WTC11 (cell line): ENCODE results near the gene NTN5. TPM values are rescaled to one million over a fixed set of nuclear protein-coding genes. Genes with fewer than 3 reads are reported as not detected.

Experiments
- ATAC-seq: fragments of 200-7000 bp; cut with Tn5 transposase; 2 replicates; pipeline ENCODE4 v1.10.0; 2021; ENCODE audit warnings: mild to moderate bottlenecking, moderate library complexity
- CTCF ChIA-PET: fragments of 300-600 bp; sonication (Branson Sonifier 250); formaldehyde crosslinking; loops from one replicate; lab custom pipeline; 2021; ENCODE audit warnings: antibody characterized with exemption; lab: Charles Lee
- POLR2A ChIA-PET: fragments of 350-600 bp; sonication (Branson Sonifier 250); formaldehyde crosslinking; loops from one replicate; lab custom pipeline; 2021; ENCODE audit warnings: antibody characterized with exemption; lab: Charles Lee
- DNase-seq: peaks from one replicate; pipeline ENCODE4 v3.0.0; 2021; ENCODE audit warnings: low spot score
- H3K27ac Mint-ChIP-seq: 2 replicates; pipeline ENCODE4 v1.8.0; 2021; ENCODE audit warnings: mixed read lengths
- H3K27me3 Mint-ChIP-seq: 2 replicates; pipeline ENCODE4 v1.8.0; 2021; ENCODE audit warnings: low read depth, mild to moderate bottlenecking, moderate library complexity, mixed read lengths
- H3K36me3 Mint-ChIP-seq: 2 replicates; pipeline ENCODE4 v1.8.0; 2021; ENCODE audit warnings: mixed read lengths
- H3K4me1 Mint-ChIP-seq: 2 replicates; pipeline ENCODE4 v1.8.0; 2022; ENCODE audit warnings: mixed read lengths
- H3K4me3 Mint-ChIP-seq: 2 replicates; pipeline ENCODE4 v1.8.0; 2021; ENCODE audit warnings: mild to moderate bottlenecking, moderate library complexity, mixed read lengths
- H3K9me3 Mint-ChIP-seq: 2 replicates; pipeline ENCODE4 v1.8.0; 2021; ENCODE audit warnings: mixed read lengths
- ATF3 ChIP-seq: sonication (generic); formaldehyde crosslinking; conservative IDR thresholded peaks from 2 replicates; pipeline ENCODE4 v1.8.1; 2022; ENCODE audit warnings: mild to moderate bottlenecking, missing genetic modification reagents
- CREB1 ChIP-seq: sonication (generic); formaldehyde crosslinking; IDR thresholded peaks from 2 replicates; pipeline ENCODE4 v1.8.0; 2023; ENCODE audit warnings: mild to moderate bottlenecking, missing genetic modification reagents
- ETV6 ChIP-seq: sonication (generic); formaldehyde crosslinking; IDR thresholded peaks from 2 replicates; pipeline ENCODE4 v1.8.1; 2022; ENCODE audit warnings: mild to moderate bottlenecking, missing genetic modification reagents
- FOXP4 ChIP-seq: sonication (generic); formaldehyde crosslinking; IDR thresholded peaks from 2 replicates; pipeline ENCODE4 v1.8.0; 2022; ENCODE audit warnings: mild to moderate bottlenecking, missing genetic modification reagents
- GTF2I ChIP-seq: fragments of 250-450 bp; sonication (Bioruptor Pico); conservative IDR thresholded peaks from 2 replicates; pipeline ENCODE4 v1.4.0; 2021; ENCODE audit warnings: mild to moderate bottlenecking
- HMGA2 ChIP-seq: fragments of 250-450 bp; sonication (Bioruptor Pico); IDR thresholded peaks from 2 replicates; pipeline ENCODE4 v1.4.0; 2021; ENCODE audit warnings: mild to moderate bottlenecking, moderate library complexity
- MYBL2 ChIP-seq: sonication (generic); formaldehyde crosslinking; IDR thresholded peaks from 2 replicates; pipeline ENCODE4 v1.8.1; 2023; ENCODE audit warnings: mild to moderate bottlenecking, moderate library complexity, missing genetic modification reagents
- NR2C2 ChIP-seq: sonication (generic); formaldehyde crosslinking; IDR thresholded peaks from 2 replicates; pipeline ENCODE4 v1.8.0; 2022; ENCODE audit warnings: mild to moderate bottlenecking, missing genetic modification reagents
- PRRX2 ChIP-seq: fragments of 250-450 bp; sonication (Bioruptor Pico); IDR thresholded peaks from 2 replicates; pipeline ENCODE4 v1.8.0; 2021; ENCODE audit warnings: mild to moderate bottlenecking
- RELA ChIP-seq: sonication (generic); formaldehyde crosslinking; IDR thresholded peaks from 2 replicates; pipeline ENCODE4 v1.8.1; 2022; ENCODE audit warnings: missing genetic modification reagents, mild to moderate bottlenecking, borderline replicate concordance
- ZNF281 ChIP-seq: sonication (generic); formaldehyde crosslinking; IDR thresholded peaks from 2 replicates; pipeline ENCODE4 v1.8.0; 2023; ENCODE audit warnings: mild to moderate bottlenecking, missing genetic modification reagents
- total RNA-seq: library from RNA; stranded (reverse); gene quantifications from 3 replicates; pipeline ENCODE4 v1.2.3, GENCODE V29; 2021
- TF ChIP-seq, protein P1 (sequence below): sonication (generic); formaldehyde crosslinking; IDR thresholded peaks from 2 replicates; pipeline ENCODE4 v1.8.1; 2022; ENCODE audit warnings: low read depth, mild to moderate bottlenecking, moderate library complexity, missing genetic modification reagents, borderline replicate concordance
- TF ChIP-seq, protein P2 (sequence below): sonication (generic); formaldehyde crosslinking; IDR thresholded peaks from 2 replicates; pipeline ENCODE4 v1.8.1; 2022; ENCODE audit warnings: mild to moderate bottlenecking, missing genetic modification reagents, moderate library complexity, borderline replicate concordance
- TF ChIP-seq, protein P3 (sequence below): sonication (generic); formaldehyde crosslinking; IDR thresholded peaks from 2 replicates; pipeline ENCODE4 v1.8.0; 2022; ENCODE audit warnings: mild to moderate bottlenecking, missing genetic modification reagents
- TF ChIP-seq, protein P4 (sequence below): sonication (generic); formaldehyde crosslinking; IDR thresholded peaks from 2 replicates; pipeline ENCODE4 v1.8.1; 2023; ENCODE audit warnings: mild to moderate bottlenecking, missing genetic modification reagents

NTN5 gene
- total RNA-seq, 1 experiment from 2014 or later: 0.28 TPM

GRCh38 chr19:48686088-48686487 lies 13.3 kb upstream of the NTN5 start:
- no peaks in the 10 kb centered on the region for H3K36me3 Mint-ChIP-seq
- ATAC-seq: no peak

More at GRCh38 chr19:48686088-48686487, 13.3 kb upstream of the NTN5 start:
- DNase-seq: no peak
- TF ChIP-seq MYBL2 (CRISPR knock-in tag): no peak
- TF ChIP-seq, protein P1, sequence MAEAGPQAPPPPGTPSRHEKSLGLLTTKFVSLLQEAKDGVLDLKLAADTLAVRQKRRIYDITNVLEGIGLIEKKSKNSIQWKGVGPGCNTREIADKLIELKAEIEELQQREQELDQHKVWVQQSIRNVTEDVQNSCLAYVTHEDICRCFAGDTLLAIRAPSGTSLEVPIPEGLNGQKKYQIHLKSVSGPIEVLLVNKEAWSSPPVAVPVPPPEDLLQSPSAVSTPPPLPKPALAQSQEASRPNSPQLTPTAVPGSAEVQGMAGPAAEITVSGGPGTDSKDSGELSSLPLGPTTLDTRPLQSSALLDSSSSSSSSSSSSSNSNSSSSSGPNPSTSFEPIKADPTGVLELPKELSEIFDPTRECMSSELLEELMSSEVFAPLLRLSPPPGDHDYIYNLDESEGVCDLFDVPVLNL (CRISPR knock-in tag): no peak
- TF ChIP-seq GTF2I (CRISPR knock-in tag): no peak
- TF ChIP-seq, protein P2, sequence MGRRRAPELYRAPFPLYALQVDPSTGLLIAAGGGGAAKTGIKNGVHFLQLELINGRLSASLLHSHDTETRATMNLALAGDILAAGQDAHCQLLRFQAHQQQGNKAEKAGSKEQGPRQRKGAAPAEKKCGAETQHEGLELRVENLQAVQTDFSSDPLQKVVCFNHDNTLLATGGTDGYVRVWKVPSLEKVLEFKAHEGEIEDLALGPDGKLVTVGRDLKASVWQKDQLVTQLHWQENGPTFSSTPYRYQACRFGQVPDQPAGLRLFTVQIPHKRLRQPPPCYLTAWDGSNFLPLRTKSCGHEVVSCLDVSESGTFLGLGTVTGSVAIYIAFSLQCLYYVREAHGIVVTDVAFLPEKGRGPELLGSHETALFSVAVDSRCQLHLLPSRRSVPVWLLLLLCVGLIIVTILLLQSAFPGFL (CRISPR knock-in tag): no peak
- no peak for TF ChIP-seq RELA (CRISPR knock-in tag)
- no peak for TF ChIP-seq NR2C2 (CRISPR knock-in tag)
- TF ChIP-seq ATF3 (CRISPR knock-in tag): no peak
- no peak for TF ChIP-seq PRRX2
- no peak for TF ChIP-seq CREB1
- TF ChIP-seq, protein P3, sequence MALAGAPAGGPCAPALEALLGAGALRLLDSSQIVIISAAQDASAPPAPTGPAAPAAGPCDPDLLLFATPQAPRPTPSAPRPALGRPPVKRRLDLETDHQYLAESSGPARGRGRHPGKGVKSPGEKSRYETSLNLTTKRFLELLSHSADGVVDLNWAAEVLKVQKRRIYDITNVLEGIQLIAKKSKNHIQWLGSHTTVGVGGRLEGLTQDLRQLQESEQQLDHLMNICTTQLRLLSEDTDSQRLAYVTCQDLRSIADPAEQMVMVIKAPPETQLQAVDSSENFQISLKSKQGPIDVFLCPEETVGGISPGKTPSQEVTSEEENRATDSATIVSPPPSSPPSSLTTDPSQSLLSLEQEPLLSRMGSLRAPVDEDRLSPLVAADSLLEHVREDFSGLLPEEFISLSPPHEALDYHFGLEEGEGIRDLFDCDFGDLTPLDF: no peak
- TF ChIP-seq HMGA2 (CRISPR knock-in tag): no peak
- no peak for TF ChIP-seq FOXP4 (CRISPR knock-in tag)
- TF ChIP-seq ZNF281 (CRISPR knock-in tag): no peak
- TF ChIP-seq ETV6 (CRISPR knock-in tag): no peak
- TF ChIP-seq, protein P4, sequence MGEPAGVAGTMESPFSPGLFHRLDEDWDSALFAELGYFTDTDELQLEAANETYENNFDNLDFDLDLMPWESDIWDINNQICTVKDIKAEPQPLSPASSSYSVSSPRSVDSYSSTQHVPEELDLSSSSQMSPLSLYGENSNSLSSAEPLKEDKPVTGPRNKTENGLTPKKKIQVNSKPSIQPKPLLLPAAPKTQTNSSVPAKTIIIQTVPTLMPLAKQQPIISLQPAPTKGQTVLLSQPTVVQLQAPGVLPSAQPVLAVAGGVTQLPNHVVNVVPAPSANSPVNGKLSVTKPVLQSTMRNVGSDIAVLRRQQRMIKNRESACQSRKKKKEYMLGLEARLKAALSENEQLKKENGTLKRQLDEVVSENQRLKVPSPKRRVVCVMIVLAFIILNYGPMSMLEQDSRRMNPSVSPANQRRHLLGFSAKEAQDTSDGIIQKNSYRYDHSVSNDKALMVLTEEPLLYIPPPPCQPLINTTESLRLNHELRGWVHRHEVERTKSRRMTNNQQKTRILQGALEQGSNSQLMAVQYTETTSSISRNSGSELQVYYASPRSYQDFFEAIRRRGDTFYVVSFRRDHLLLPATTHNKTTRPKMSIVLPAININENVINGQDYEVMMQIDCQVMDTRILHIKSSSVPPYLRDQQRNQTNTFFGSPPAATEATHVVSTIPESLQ (CRISPR knock-in tag): no peak
- H3K4me1 Mint-ChIP-seq: no peaks in the 10 kb centered on the region
- ChIA-PET CTCF (no interaction called here), POLR2A (interaction anchor here (0.6 to 0.7 kb wide), 3 partner anchors 9 to 91 kb away, joined by 4 to 5 read pairs (median 5); partner anchors contain the start of gene CA11)
- H3K27ac Mint-ChIP-seq: no peak overlapping the region
- no peak overlapping the region for H3K4me3 Mint-ChIP-seq
- no peaks in the 10 kb centered on the region for H3K9me3 Mint-ChIP-seq
- H3K27me3 Mint-ChIP-seq: no peaks in the 10 kb centered on the region; the same call in none of the 2 replicates
